ENCODE data around the gene GALNT1.

The GALNT1 gene

GRCh38 chr18:35662293-35663062 lies 80.9 kb downstream of the GALNT1 start:
- no peak for DNase-seq (ENCODE audit: low read depth in 2 of 2, low spot score in 1 of 2)

GRCh38 chr18:35671966-35672603 lies 90.5 kb downstream of the GALNT1 start:
- no peak for DNase-seq (ENCODE audit: low read depth in 2 of 2, low spot score in 1 of 2)

GRCh38 chr18:35672897-35673296 lies 91.4 kb downstream of the GALNT1 start:
- DNase-seq (ENCODE audit: low read depth in 2 of 2, low spot score in 1 of 2): no peak

GRCh38 chr18:35673682-35674081 lies 92.1 kb downstream of the GALNT1 start:
- DNase-seq (ENCODE audit: low read depth in 2 of 2, low spot score in 1 of 2): no peak

- no peak for DNase-seq (ENCODE audit: low read depth in 2 of 2, low spot score in 1 of 2)
Measured at GRCh38 chr18:35680139-35680551, 98.6 kb downstream of the GALNT1 start.

- no peak for DNase-seq (ENCODE audit: low read depth in 2 of 2, low spot score in 1 of 2)
Measured at GRCh38 chr18:35682281-35682867, 100.8 kb downstream of the GALNT1 start.

GRCh38 chr18:35683021-35683420 lies 101.5 kb downstream of the GALNT1 start:
- no peak for DNase-seq (ENCODE audit: low read depth in 2 of 2, low spot score in 1 of 2)

- DNase-seq (ENCODE audit: low read depth in 2 of 2, low spot score in 1 of 2): no peak
Measured at GRCh38 chr18:35688757-35689156, 107.2 kb downstream of the GALNT1 start.

- no peak for DNase-seq (ENCODE audit: low read depth in 2 of 2, low spot score in 1 of 2)
Measured at GRCh38 chr18:35689728-35690127, 108.2 kb downstream of the GALNT1 start.

- DNase-seq (ENCODE audit: low read depth in 2 of 2, low spot score in 1 of 2): no peak
Measured at GRCh38 chr18:35691625-35692024, 110.1 kb downstream of the GALNT1 start.

- no peak for DNase-seq (ENCODE audit: low read depth in 2 of 2, low spot score in 1 of 2)
Measured at GRCh38 chr18:35692866-35693265, 111.3 kb downstream of the GALNT1 start.

GRCh38 chr18:35693829-35694228 lies 112.3 kb downstream of the GALNT1 start:
- DNase-seq (ENCODE audit: low read depth in 2 of 2, low spot score in 1 of 2): no peak

GRCh38 chr18:35694808-35695207 lies 113.3 kb downstream of the GALNT1 start:
- DNase-seq (ENCODE audit: low read depth in 2 of 2, low spot score in 1 of 2): no peak

- no peak for DNase-seq (ENCODE audit: low read depth in 2 of 2, low spot score in 1 of 2)
Measured at GRCh38 chr18:35695384-35695783, 113.8 kb downstream of the GALNT1 start.

- DNase-seq (ENCODE audit: low read depth in 2 of 2, low spot score in 1 of 2): no peak
Measured at GRCh38 chr18:35695803-35696202, 114.3 kb downstream of the GALNT1 start.

GRCh38 chr18:35696307-35696706 lies 114.8 kb downstream of the GALNT1 start:
- DNase-seq (ENCODE audit: low read depth in 2 of 2, low spot score in 1 of 2): no peak

GRCh38 chr18:35697869-35698268 lies 116.3 kb downstream of the GALNT1 start:
- DNase-seq (ENCODE audit: low read depth in 2 of 2, low spot score in 1 of 2): no peak

- no peak for DNase-seq (ENCODE audit: low read depth in 2 of 2, low spot score in 1 of 2)
Measured at GRCh38 chr18:35703043-35703688, 121.6 kb downstream of the GALNT1 start.

GRCh38 chr18:35705988-35706387 lies 124.4 kb downstream of the GALNT1 start:
- no peak for DNase-seq (ENCODE audit: low read depth in 2 of 2, low spot score in 1 of 2)

GRCh38 chr18:35707247-35707646 lies 125.7 kb downstream of the GALNT1 start:
- no peak for DNase-seq (ENCODE audit: low read depth in 2 of 2, low spot score in 1 of 2)

GRCh38 chr18:35707674-35708073 lies 126.1 kb downstream of the GALNT1 start:
- no peak for DNase-seq (ENCODE audit: low read depth in 2 of 2, low spot score in 1 of 2)

- no peak for DNase-seq (ENCODE audit: low read depth in 2 of 2, low spot score in 1 of 2)
Measured at GRCh38 chr18:35710581-35710980, 129.0 kb downstream of the GALNT1 start.
